Measurements from ENCODE around the gene SUCLG2. TPM values are rescaled to one million over a fixed set of nuclear protein-coding genes. Genes with fewer than 3 reads are reported as not detected.

Gene SUCLG2
- polyA plus RNA-seq, 1 donor (not counting 4 experiments of a cell fraction or from before 2014, with no cell fraction given), result 26.7 TPM

DNA sequence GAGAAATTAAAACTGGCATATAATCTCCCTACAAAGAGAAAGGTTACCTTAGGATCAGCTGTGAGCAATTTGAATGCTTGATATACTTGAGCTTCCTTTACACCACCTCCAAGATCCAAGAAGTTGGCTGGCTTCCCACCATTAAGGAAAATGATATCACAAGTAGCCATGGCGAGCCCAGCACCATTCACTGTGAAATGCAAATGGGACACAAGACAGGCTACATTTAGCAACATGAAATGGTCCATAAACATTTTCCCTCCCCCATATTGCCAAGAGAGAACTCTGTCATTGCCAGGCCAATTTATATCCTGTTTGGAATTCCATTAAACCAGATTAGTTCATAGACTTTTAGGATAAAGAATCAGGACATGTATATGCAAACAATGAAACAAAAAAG is 158.7 kb downstream of the SUCLG2 start:
- TF ChIP-seq, protein P1, sequence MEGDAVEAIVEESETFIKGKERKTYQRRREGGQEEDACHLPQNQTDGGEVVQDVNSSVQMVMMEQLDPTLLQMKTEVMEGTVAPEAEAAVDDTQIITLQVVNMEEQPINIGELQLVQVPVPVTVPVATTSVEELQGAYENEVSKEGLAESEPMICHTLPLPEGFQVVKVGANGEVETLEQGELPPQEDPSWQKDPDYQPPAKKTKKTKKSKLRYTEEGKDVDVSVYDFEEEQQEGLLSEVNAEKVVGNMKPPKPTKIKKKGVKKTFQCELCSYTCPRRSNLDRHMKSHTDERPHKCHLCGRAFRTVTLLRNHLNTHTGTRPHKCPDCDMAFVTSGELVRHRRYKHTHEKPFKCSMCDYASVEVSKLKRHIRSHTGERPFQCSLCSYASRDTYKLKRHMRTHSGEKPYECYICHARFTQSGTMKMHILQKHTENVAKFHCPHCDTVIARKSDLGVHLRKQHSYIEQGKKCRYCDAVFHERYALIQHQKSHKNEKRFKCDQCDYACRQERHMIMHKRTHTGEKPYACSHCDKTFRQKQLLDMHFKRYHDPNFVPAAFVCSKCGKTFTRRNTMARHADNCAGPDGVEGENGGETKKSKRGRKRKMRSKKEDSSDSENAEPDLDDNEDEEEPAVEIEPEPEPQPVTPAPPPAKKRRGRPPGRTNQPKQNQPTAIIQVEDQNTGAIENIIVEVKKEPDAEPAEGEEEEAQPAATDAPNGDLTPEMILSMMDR (optimal IDR thresholded peaks at IDR 0.05 in 1 of 3, IDR thresholded peaks at IDR 0.05 in 1 of 3, conservative IDR thresholded peaks at IDR 0.05 in 1 of 3; ENCODE audit: extremely low read depth in 1 of 3, insufficient read depth in 2 of 3, low read length in 3 of 3), result no peak
- no peak for TF ChIP-seq EZH2 (IDR thresholded peaks at IDR 0.05; ENCODE audit: low read length)
- no peak overlapping the region for H3K4me2 ChIP-seq (ENCODE audit: control insufficient read depth, extremely low read depth, insufficient read depth, low read depth, low read length)
- no peaks in the 10 kb centered on the region for H3K79me2 ChIP-seq (ENCODE audit: control insufficient read depth, insufficient read depth, low read length)
- H3K9me3 ChIP-seq (ENCODE audit: control insufficient read depth, low read depth, low read length), result no peaks in the 10 kb centered on the region
- no peaks in the 10 kb centered on the region for H3K9me1 ChIP-seq (ENCODE audit: control insufficient read depth, extremely low read depth, insufficient read depth, low read length)
- no peak overlapping the region for H3K27ac ChIP-seq (ENCODE audit: control insufficient read depth, insufficient read depth, low read length)
- no peak overlapping the region for H2AFZ ChIP-seq (ENCODE audit: control insufficient read depth, low read length)
- H3K4me1 ChIP-seq (ENCODE audit: control insufficient read depth, extremely low read depth, insufficient read depth, low read length), result no peaks in the 10 kb centered on the region
- H4K20me1 ChIP-seq (ENCODE audit: control insufficient read depth, extremely low read depth, insufficient read depth, low read length), result no peaks in the 10 kb centered on the region
- H3K27me3 ChIP-seq (ENCODE audit: control insufficient read depth, extremely low read depth, insufficient read depth, low read length), result no peaks in the 10 kb centered on the region
- dilution Hi-C loops (cut with MboI; ENCODE audit: extremely low pct_ligation_motif_present, low sequenced_read_pairs), result no loop called here
- peaks cover 0 to 2% of the 10 kb centered on the region in 2 experiments for H3K36me3 ChIP-seq (ENCODE audit: control insufficient read depth in 2 of 2, extremely low read depth in 1 of 2, insufficient read depth in 2 of 2, low read length in 2 of 2)
- DNase-seq (ENCODE audit: low read depth, low spot score), result no peak
- FAIRE-seq, result no peak
- no peak overlapping the region for H3K9ac ChIP-seq (ENCODE audit: control insufficient read depth, extremely low read depth, insufficient read depth, low read length)
- H3K4me3 ChIP-seq (ENCODE audit: control insufficient read depth in 2 of 3, extremely low read depth in 1 of 3, insufficient read depth in 2 of 3, low read depth in 1 of 3, low read length in 3 of 3), result no peak overlapping the region

DNA sequence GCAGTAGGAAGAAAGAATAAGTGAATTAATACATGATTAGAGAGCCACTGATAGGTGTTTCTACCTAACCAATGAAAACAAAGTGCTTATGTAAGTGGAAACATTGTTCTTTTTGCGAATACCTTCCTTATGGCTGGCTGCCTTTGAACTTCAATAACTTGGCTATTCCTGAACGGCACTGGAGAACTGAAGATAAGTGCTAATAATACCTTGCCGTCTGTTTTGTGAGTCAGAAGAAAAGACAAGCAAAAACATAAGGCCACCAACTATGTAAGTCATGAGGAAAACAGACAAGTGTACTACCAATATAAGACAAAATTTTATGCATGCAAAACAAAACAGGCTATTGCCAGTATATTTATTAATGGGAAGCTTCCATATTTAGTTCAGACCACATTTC is 160.6 kb downstream of the SUCLG2 start:
- no peak overlapping the region for H3K27ac ChIP-seq (ENCODE audit: control insufficient read depth, insufficient read depth, low read length)
- FAIRE-seq (no peak), DNase-seq (ENCODE audit: low read depth, low spot score) (no peak)
- H3K36me3 ChIP-seq (ENCODE audit: control insufficient read depth in 2 of 2, extremely low read depth in 1 of 2, insufficient read depth in 2 of 2, low read length in 2 of 2), result peaks cover 0 to 2% of the 10 kb centered on the region in 2 experiments
- no peaks in the 10 kb centered on the region for H3K27me3 ChIP-seq (ENCODE audit: control insufficient read depth, extremely low read depth, insufficient read depth, low read length)
- TF ChIP-seq EZH2 (IDR thresholded peaks at IDR 0.05; ENCODE audit: low read length), result no peak
- TF ChIP-seq, protein P1 (optimal IDR thresholded peaks at IDR 0.05 in 1 of 3, IDR thresholded peaks at IDR 0.05 in 1 of 3, conservative IDR thresholded peaks at IDR 0.05 in 1 of 3; ENCODE audit: extremely low read depth in 1 of 3, insufficient read depth in 2 of 3, low read length in 3 of 3), result no peak
- H3K4me1 ChIP-seq (ENCODE audit: control insufficient read depth, extremely low read depth, insufficient read depth, low read length), result no peaks in the 10 kb centered on the region
- H3K9ac ChIP-seq (ENCODE audit: control insufficient read depth, extremely low read depth, insufficient read depth, low read length), result no peak overlapping the region
- H3K4me3 ChIP-seq (ENCODE audit: control insufficient read depth in 2 of 3, extremely low read depth in 1 of 3, insufficient read depth in 2 of 3, low read depth in 1 of 3, low read length in 3 of 3), result no peak overlapping the region
- H3K4me2 ChIP-seq (ENCODE audit: control insufficient read depth, extremely low read depth, insufficient read depth, low read depth, low read length), result no peak overlapping the region
- no peaks in the 10 kb centered on the region for H4K20me1 ChIP-seq (ENCODE audit: control insufficient read depth, extremely low read depth, insufficient read depth, low read length)
- H3K79me2 ChIP-seq (ENCODE audit: control insufficient read depth, insufficient read depth, low read length), result no peaks in the 10 kb centered on the region
- no peaks in the 10 kb centered on the region for H3K9me3 ChIP-seq (ENCODE audit: control insufficient read depth, low read depth, low read length)
- dilution Hi-C loops (cut with MboI; ENCODE audit: extremely low pct_ligation_motif_present, low sequenced_read_pairs), result no loop called here
- H2AFZ ChIP-seq (ENCODE audit: control insufficient read depth, low read length), result no peak overlapping the region
- H3K9me1 ChIP-seq (ENCODE audit: control insufficient read depth, extremely low read depth, insufficient read depth, low read length), result no peaks in the 10 kb centered on the region
